ENCODE results near the gene FGF3.

Gene FGF3

DNA sequence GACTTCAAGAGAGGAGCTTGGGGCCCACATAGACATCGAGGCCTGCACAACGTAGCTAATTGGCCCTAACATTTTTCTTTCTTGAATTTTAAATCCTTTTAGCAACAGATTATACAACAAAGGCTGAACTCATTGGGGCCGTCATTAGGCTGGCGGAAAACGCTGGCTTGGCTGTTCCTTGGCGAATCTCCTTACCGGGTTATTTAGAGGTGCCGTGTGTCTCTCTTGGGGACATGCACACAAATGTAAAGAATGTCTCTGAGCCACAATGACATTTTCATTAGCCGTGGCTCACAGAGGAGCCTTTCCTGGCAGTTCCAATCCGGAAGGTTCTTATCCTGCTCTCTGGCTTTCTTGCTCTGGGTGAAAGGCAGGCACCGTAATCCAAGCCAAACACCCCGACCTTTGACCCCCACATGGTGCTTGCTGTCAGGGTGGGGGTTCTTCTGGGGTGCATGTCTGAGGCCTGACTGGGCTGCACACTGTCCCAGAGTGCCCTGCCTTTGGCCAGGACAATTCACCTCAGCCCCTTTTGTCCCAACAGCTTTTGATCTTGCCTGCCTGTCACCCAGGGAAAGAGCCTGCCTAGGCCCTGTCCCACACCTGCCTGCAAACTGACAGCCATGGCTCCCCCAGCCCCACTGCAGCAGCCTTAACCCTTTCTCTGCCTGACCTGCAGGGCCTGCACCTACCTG lies 9.2 kb upstream of the FGF3 start:
- in situ Hi-C loops (cut with HindIII; ENCODE audit: low pct_ligation_motif_present, low pct_unique_long_range_greater_than_20kb, low sequenced_read_pairs): no loop called here

GRCh38 chr11:69826773-69827172 lies 7.6 kb upstream of the FGF3 start:
- in situ Hi-C loops (cut with HindIII; ENCODE audit: low pct_ligation_motif_present, low pct_unique_long_range_greater_than_20kb, low sequenced_read_pairs): no loop called here
- no peak for DNase-seq

More for the DNA sequence above, 9.2 kb upstream of the FGF3 start:
- DNase-seq: no peak

- in situ Hi-C loops (cut with HindIII; ENCODE audit: low pct_ligation_motif_present, low pct_unique_long_range_greater_than_20kb, low sequenced_read_pairs): no loop called here
Measured at GRCh38 chr11:69825941-69826340, 6.7 kb upstream of the FGF3 start.

GRCh38 chr11:69825037-69825834 lies 6.0 kb upstream of the FGF3 start:
- in situ Hi-C loops (cut with HindIII; ENCODE audit: low pct_ligation_motif_present, low pct_unique_long_range_greater_than_20kb, low sequenced_read_pairs): no loop called here
- no peak for DNase-seq

More at GRCh38 chr11:69825941-69826340, 6.7 kb upstream of the FGF3 start:
- DNase-seq: no peak

GRCh38 chr11:69823641-69824265 lies 4.5 kb upstream of the FGF3 start:
- no peak for DNase-seq
- in situ Hi-C loops (cut with HindIII; ENCODE audit: low pct_ligation_motif_present, low pct_unique_long_range_greater_than_20kb, low sequenced_read_pairs): no loop called here

GRCh38 chr11:69822676-69823494 lies 3.7 kb upstream of the FGF3 start:
- no peak for DNase-seq

GRCh38 chr11:69821511-69822040 lies 2.4 kb upstream of the FGF3 start:
- in situ Hi-C loops (cut with HindIII; ENCODE audit: low pct_ligation_motif_present, low pct_unique_long_range_greater_than_20kb, low sequenced_read_pairs): no loop called here
- DNase-seq: no peak

More at GRCh38 chr11:69822676-69823494, 3.7 kb upstream of the FGF3 start:
- in situ Hi-C loops (cut with HindIII; ENCODE audit: low pct_ligation_motif_present, low pct_unique_long_range_greater_than_20kb, low sequenced_read_pairs): no loop called here

- in situ Hi-C loops (cut with HindIII; ENCODE audit: low pct_ligation_motif_present, low pct_unique_long_range_greater_than_20kb, low sequenced_read_pairs): no loop called here
- DNase-seq: no peak
Measured at GRCh38 chr11:69820441-69820840, 1.2 kb upstream of the FGF3 start.

DNA sequence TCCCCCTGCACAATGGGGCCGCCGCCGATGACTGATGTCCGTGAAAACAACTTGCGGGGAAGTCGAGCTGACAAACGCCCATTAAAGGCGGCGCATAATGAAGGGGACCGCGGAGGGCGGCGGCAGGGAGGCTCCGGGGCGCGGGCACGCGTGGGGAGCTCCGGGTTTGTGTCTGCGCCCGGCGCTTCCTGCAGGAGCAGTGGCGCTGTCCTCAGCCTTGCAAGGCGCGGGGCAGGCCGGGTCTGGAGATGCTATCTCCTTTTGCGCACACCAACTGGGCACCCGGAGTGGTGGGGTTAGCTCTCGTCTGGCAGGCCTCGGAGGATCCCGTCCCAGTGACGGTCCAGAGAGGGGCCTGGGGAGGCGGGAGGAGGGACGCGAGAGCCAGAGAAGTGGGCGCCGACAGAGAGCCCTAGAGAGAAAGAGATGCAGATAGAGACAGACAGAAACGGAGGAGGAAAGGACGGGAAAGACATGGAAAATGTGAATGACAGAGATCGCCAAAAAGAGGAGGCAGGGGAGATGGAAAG lies 390 bp upstream of the FGF3 start:
- in situ Hi-C loops (cut with HindIII; ENCODE audit: low pct_ligation_motif_present, low pct_unique_long_range_greater_than_20kb, low sequenced_read_pairs): no loop called here

DNA sequence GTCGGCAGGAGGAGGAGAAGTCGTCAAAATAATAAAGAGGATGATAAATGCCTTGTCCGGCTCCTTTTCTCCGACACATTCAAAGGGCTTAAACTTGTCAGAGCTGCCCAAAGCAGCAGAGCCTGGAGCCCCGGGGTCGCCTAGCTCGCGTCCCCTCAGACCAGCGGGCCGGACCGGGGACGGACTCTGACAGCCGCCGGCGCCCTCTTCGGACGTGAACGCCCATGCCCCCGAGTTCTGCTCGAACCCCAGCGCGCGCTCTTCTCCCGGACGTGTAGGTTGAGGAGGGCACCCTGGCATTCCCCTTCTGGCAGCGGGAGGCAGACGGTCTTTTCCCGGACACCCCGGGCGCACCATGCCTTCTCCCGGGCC lies 999 bp downstream of the FGF3 start:
- in situ Hi-C loops (cut with HindIII; ENCODE audit: low pct_ligation_motif_present, low pct_unique_long_range_greater_than_20kb, low sequenced_read_pairs): no loop called here
- DNase-seq: no peak

More for the DNA sequence above, 390 bp upstream of the FGF3 start:
- DNase-seq: no peak

DNA sequence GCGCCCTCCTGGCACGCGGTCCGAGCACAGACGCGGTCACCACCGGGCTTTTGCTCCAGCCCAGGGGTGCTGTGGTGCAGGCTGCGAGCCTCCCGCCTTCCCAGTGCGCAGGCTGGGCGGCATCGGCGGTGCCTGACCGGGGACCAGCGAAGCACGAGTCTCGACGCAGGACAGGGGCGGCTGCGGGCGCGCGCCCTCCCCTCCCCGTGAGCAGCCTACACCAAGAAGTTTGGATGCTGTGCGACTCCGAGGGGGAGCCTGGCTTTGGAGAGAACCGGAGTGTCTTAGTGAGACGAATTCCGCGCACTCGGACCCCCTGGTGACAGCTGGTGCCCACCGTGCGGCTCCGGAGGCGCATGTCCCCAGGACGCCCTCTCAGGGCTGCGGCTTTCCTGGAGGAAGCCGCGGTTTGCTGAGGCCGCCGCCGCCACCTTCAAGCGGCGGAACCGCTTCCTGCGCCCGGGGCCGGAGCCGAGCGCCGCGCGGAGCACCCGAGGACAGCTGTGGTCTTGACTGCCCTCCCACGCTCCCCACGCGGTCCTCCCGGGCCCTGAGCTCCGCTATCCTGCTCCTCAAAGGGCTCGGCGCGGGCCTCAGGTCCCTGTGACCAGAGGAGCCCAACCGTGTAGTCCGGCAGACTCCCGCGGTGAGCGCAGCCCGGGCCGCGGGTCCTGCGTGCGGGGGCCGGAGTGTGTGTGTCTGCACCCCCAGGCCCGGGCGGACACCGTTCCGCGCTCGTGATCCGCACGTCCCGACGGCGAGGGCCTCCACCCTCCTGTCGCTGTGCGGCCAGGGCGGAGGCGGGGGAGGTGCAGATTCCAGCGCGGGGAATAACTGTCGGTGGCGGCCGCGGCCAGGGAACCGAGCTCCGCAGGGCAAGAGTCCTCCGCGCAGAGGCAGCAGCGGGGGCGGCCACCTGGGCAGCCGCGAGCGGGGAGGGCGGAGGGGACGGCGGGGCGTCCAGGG lies 1.7 kb downstream of the FGF3 start:
- in situ Hi-C loops (cut with HindIII; ENCODE audit: low pct_ligation_motif_present, low pct_unique_long_range_greater_than_20kb, low sequenced_read_pairs): no loop called here
- DNase-seq: no peak

- in situ Hi-C loops (cut with HindIII; ENCODE audit: low pct_ligation_motif_present, low pct_unique_long_range_greater_than_20kb, low sequenced_read_pairs): no loop called here
- no peak for DNase-seq
Measured at GRCh38 chr11:69816671-69817070, 2.5 kb downstream of the FGF3 start.

DNA sequence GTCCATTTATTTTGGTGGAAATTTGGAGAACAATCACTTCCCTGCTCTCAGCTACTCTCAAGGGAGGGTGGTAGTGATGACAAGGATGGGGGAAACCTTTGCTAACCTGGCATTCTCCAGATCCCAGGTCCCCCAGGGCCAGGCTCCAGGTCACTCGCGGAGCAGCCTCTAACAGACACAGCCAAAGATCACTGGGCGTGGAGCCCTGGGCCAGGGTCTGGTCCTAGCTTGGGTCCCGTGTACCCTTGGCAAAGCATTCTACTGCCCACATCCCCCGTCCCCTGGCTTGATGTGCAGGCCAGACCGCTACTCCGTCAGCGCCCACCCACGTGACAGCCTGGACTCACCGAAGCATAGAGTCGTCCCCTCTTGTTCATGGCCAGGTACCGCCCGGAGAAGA lies 3.2 kb downstream of the FGF3 start:
- in situ Hi-C loops (cut with HindIII; ENCODE audit: low pct_ligation_motif_present, low pct_unique_long_range_greater_than_20kb, low sequenced_read_pairs): no loop called here
- no peak for DNase-seq

- no peak for DNase-seq
- in situ Hi-C loops (cut with HindIII; ENCODE audit: low pct_ligation_motif_present, low pct_unique_long_range_greater_than_20kb, low sequenced_read_pairs): no loop called here
Measured at GRCh38 chr11:69814902-69815301, 4.3 kb downstream of the FGF3 start.

DNA sequence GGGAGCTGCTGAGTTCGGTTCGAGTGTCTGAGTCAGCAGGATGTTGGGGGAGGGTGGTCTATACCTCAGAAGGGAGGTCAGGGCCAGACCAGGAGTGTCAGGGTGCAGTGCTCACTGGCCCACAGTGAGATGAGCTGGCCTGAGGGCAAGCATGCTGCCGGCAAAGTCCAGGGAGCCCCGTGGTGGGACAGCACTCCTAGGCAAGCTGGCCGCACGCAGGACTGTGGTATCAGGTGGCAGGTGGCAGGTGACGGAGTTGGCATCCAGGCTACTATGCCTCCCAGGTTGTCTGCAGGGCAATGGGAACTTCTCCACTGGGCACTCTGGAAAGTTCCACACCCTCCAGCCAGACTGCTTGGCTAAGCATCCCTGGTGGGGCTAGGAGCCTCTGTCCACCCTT lies 4.8 kb downstream of the FGF3 start:
- in situ Hi-C loops (cut with HindIII; ENCODE audit: low pct_ligation_motif_present, low pct_unique_long_range_greater_than_20kb, low sequenced_read_pairs): no loop called here
- DNase-seq: no peak

DNA sequence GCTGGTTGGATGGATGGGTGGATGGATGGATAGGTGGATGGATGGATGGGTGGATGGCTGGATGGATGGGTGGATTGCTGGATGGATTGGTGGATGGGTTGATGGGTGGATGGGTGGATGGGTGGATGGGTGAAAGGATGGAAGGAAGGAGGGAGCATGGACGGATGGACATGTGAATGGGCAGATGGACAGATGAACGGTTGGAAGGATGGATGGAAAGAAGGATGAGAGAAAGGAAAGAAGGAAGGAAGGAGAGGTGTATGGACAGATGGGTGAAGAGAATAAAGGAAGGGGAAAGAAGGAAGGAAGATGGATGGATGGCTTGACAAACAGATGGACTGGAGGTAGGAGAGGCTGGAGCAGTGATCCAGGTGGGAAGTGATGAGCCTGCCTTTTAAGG lies 5.4 kb downstream of the FGF3 start:
- in situ Hi-C loops (cut with HindIII; ENCODE audit: low pct_ligation_motif_present, low pct_unique_long_range_greater_than_20kb, low sequenced_read_pairs): no loop called here
- DNase-seq: no peak

GRCh38 chr11:69812946-69813345 lies 6.3 kb downstream of the FGF3 start:
- DNase-seq: no peak
- in situ Hi-C loops (cut with HindIII; ENCODE audit: low pct_ligation_motif_present, low pct_unique_long_range_greater_than_20kb, low sequenced_read_pairs): no loop called here
